HG02610 (cell line): ENCODE measurements around the gene CDHR2.

ENCODE experiments used
- ATAC-seq: cut with Tn5 transposase; IDR thresholded peaks from one replicate; pipeline ENCODE4 v1.9.1; 2021; ENCODE audit warnings: mild to moderate bottlenecking, moderate library complexity; ENCODE audit not compliant: unreplicated experiment

CDHR2 gene

GRCh38 chr5:176548967-176549444, at the start of gene CDHR2:
Gene CDHR2, plus strand, starts transcription at chr5:176549342. Its CDS starts 16,011 bp downstream, at chr5:176565353.
- no peak for ATAC-seq

- no peak for ATAC-seq
These were observed 48.6 kb upstream of the CDHR2 start for GRCh38 chr5:176500511-176500910.

GRCh38 chr5:176501333-176501732, 47.8 kb upstream of the CDHR2 start:
- ATAC-seq, result no peak

- no peak for ATAC-seq
These were observed 45.6 kb upstream of the CDHR2 start for GRCh38 chr5:176503496-176503895.

GRCh38 chr5:176507911-176508310, 41.2 kb upstream of the CDHR2 start:
- ATAC-seq, result no peak

GRCh38 chr5:176508603-176509002, 40.5 kb upstream of the CDHR2 start:
- ATAC-seq, result no peak

- ATAC-seq, result no peak
These were observed 35.4 kb upstream of the CDHR2 start for GRCh38 chr5:176513788-176514187.

GRCh38 chr5:176514244-176514950, 34.7 kb upstream of the CDHR2 start:
- no peak for ATAC-seq

- no peak for ATAC-seq
These were observed 33.7 kb upstream of the CDHR2 start for GRCh38 chr5:176515396-176515795.

- no peak for ATAC-seq
These were observed 32.0 kb upstream of the CDHR2 start for GRCh38 chr5:176517053-176517661.

- no peak for ATAC-seq
These were observed 29.1 kb upstream of the CDHR2 start for GRCh38 chr5:176519810-176520720.

GRCh38 chr5:176521286-176521685, 27.9 kb upstream of the CDHR2 start:
- ATAC-seq, result no peak

GRCh38 chr5:176521699-176522263, 27.4 kb upstream of the CDHR2 start:
- no peak for ATAC-seq

- ATAC-seq, result no peak
These were observed 25.0 kb upstream of the CDHR2 start for GRCh38 chr5:176524138-176524537.

- no peak for ATAC-seq
These were observed 24.2 kb upstream of the CDHR2 start for GRCh38 chr5:176524987-176525386.

GRCh38 chr5:176525677-176526076, 23.5 kb upstream of the CDHR2 start:
- no peak for ATAC-seq

- no peak for ATAC-seq
These were observed 22.7 kb upstream of the CDHR2 start for GRCh38 chr5:176526462-176526861.

- no peak for ATAC-seq
These were observed 21.6 kb upstream of the CDHR2 start for GRCh38 chr5:176527246-176528222.

- no peak for ATAC-seq
These were observed 20.8 kb upstream of the CDHR2 start for GRCh38 chr5:176528301-176528700.

- ATAC-seq, result no peak
These were observed 20.4 kb upstream of the CDHR2 start for GRCh38 chr5:176528761-176529115.
